ENCODE data around the gene LRPAP1. TPM values are rescaled to one million over a fixed set of nuclear protein-coding genes. Genes with fewer than 3 reads are reported as not detected.

Gene LRPAP1
- total RNA-seq, 2 donors from 2014 or later: 175 to 270 TPM

GRCh38 chr4:3515646-3516045, 16.6 kb downstream of the LRPAP1 start:
- no peak for DNase-seq (ENCODE audit: low spot score)
- H3K4me3 ChIP-seq: no peak overlapping the region
- no peaks in the 10 kb centered on the region for H3K27me3 ChIP-seq (replicated peaks; ENCODE audit: insufficient read depth)
- intact Hi-C loops (cut with DNase I): no loop called here
- TF ChIP-seq CTCF (IDR thresholded peaks at IDR 0.05) (no peak), POLR2AphosphoS5 (IDR thresholded peaks at IDR 0.05) (no peak), POLR2A (IDR thresholded peaks at IDR 0.05) (no peak)
- no peaks in the 10 kb centered on the region for H3K9me3 ChIP-seq
- peaks cover 14 to 18% of the 10 kb centered on the region in 2 donors for H3K36me3 ChIP-seq
- no peaks in the 10 kb centered on the region for H3K4me1 ChIP-seq (replicated peaks)
- WGBS: 74% methylated on average over 15 of the region's 15 CpGs
- H3K27ac ChIP-seq: no peak overlapping the region

- DNase-seq (ENCODE audit: low spot score): no peak
- 84% methylated on average over 31 of the region's 31 CpGs for WGBS
- intact Hi-C loops (cut with DNase I): no loop called here
- Histone ChIP-seq H3K36me3 (peaks cover 14 to 18% of the 10 kb centered on the region in 2 donors), H3K4me3 (no peak overlapping the region), H3K4me1 (replicated peaks) (no peaks in the 10 kb centered on the region), H3K27me3 (replicated peaks; ENCODE audit: insufficient read depth) (no peaks in the 10 kb centered on the region), H3K27ac (no peak overlapping the region), H3K9me3 (no peaks in the 10 kb centered on the region)
- no peak for TF ChIP-seq CTCF (IDR thresholded peaks at IDR 0.05)
- no peak for TF ChIP-seq POLR2A (IDR thresholded peaks at IDR 0.05)
- no peak for TF ChIP-seq POLR2AphosphoS5 (IDR thresholded peaks at IDR 0.05)
Observed at GRCh38 chr4:3514806-3515501, 17.3 kb downstream of the LRPAP1 start.

GRCh38 chr4:3514221-3514780, 17.9 kb downstream of the LRPAP1 start:
- DNase-seq (ENCODE audit: low spot score): no peak
- H3K4me3 ChIP-seq: no peak overlapping the region
- WGBS: 88% methylated on average over 17 of the region's 17 CpGs

GRCh38 chr4:3513807-3514206, 18.4 kb downstream of the LRPAP1 start:
- WGBS: 95% methylated on average over 18 of the region's 18 CpGs
- Histone ChIP-seq H3K9me3 (no peaks in the 10 kb centered on the region), H3K4me1 (replicated peaks) (no peaks in the 10 kb centered on the region), H3K27me3 (replicated peaks; ENCODE audit: insufficient read depth) (no peaks in the 10 kb centered on the region), H3K4me3 (no peak overlapping the region), H3K36me3 (peaks cover 14 to 18% of the 10 kb centered on the region in 2 donors), H3K27ac (no peak overlapping the region)
- intact Hi-C loops (cut with DNase I): no loop called here
- TF ChIP-seq CTCF (IDR thresholded peaks at IDR 0.05) (no peak), POLR2A (IDR thresholded peaks at IDR 0.05) (no peak), POLR2AphosphoS5 (IDR thresholded peaks at IDR 0.05) (no peak)
- DNase-seq (ENCODE audit: low spot score): no peak

More at GRCh38 chr4:3514221-3514780, 17.9 kb downstream of the LRPAP1 start:
- Histone ChIP-seq H3K36me3 (peaks cover 14 to 18% of the 10 kb centered on the region in 2 donors), H3K27me3 (replicated peaks; ENCODE audit: insufficient read depth) (no peaks in the 10 kb centered on the region), H3K4me1 (replicated peaks) (no peaks in the 10 kb centered on the region), H3K9me3 (no peaks in the 10 kb centered on the region), H3K27ac (no peak overlapping the region)
- intact Hi-C loops (cut with DNase I): no loop called here
- TF ChIP-seq POLR2AphosphoS5 (IDR thresholded peaks at IDR 0.05) (no peak), CTCF (IDR thresholded peaks at IDR 0.05) (no peak), POLR2A (IDR thresholded peaks at IDR 0.05) (no peak)

GRCh38 chr4:3512719-3513118, 19.5 kb downstream of the LRPAP1 start:
- WGBS: 85% methylated on average over 22 of the region's 22 CpGs
- Histone ChIP-seq H3K4me3 (no peak overlapping the region), H3K27ac (no peak overlapping the region), H3K27me3 (replicated peaks; ENCODE audit: insufficient read depth) (no peaks in the 10 kb centered on the region), H3K9me3 (no peaks in the 10 kb centered on the region), H3K4me1 (replicated peaks) (no peaks in the 10 kb centered on the region), H3K36me3 (peaks cover 14% of the 10 kb centered on the region in 2 donors)
- no peak for DNase-seq (ENCODE audit: low spot score)
- intact Hi-C loops (cut with DNase I): no loop called here
- TF ChIP-seq POLR2A (IDR thresholded peaks at IDR 0.05): no peak
- no peak for TF ChIP-seq CTCF (IDR thresholded peaks at IDR 0.05)
- no peak for TF ChIP-seq POLR2AphosphoS5 (IDR thresholded peaks at IDR 0.05)

Measured in prostate gland (tissue), 2 donors.